ENCODE results near the gene POLG.

- TF ChIP-seq MAF1 (CRISPR knock-in tag; IDR thresholded peaks at IDR 0.05; ENCODE audit: borderline replicate concordance) (no peak), MXI1 (IDR thresholded peaks at IDR 0.05; ENCODE audit: borderline replicate concordance, low read depth, low read length) (no peak), POLR2AphosphoS5 (IDR thresholded peaks at IDR 0.05; ENCODE audit: low read depth, low read length) (no peak), RFX5 (IDR thresholded peaks at IDR 0.05; ENCODE audit: low read depth, low read length) (no peak), BRF2 (CRISPR knock-in tag; IDR thresholded peaks at IDR 0.05) (no peak)
These were observed 34.8 kb upstream of the POLG start for GRCh38 chr15:89369341-89369947.

Measured in HepG2 (cell line).